Left kidney (tissue), 8 donors: Measurements from ENCODE around the gene HUNK. TPM values are rescaled to one million over a fixed set of nuclear protein-coding genes. Genes with fewer than 3 reads are reported as not detected.
"Not testable (repeated sequence)": the region's sequence is repeated elsewhere in the genome, so short reads cannot be mapped to it uniquely, and the experiment has no call there.

ENCODE experiments used
- DNase-seq: peaks from one replicate; pipeline ENCODE4 v3.0.0-alpha.2; 2013
- long read RNA-seq, 8 donors: transcript quantifications; one replicate each; lab custom pipeline, GENCODE V29; 2026
- polyA plus RNA-seq: library from polyadenylated mRNA; unstranded; fragments of 120-200 nt; gene quantifications from one replicate; pipeline ENCODE4 v1.2.1, GENCODE V29; 2013; ENCODE audit not compliant: insufficient read length

Gene HUNK
- polyA plus RNA-seq = 18.1 TPM
- long read RNA-seq, donor 1, full-length matches to known transcripts = 5 of 5 reads
- long read RNA-seq, donor 1, partial matches to known transcripts = 0 of 5 reads
- long read RNA-seq, donor 1, other reads (novel, unspliced or antisense) = 0 of 5 reads
- long read RNA-seq, donor 2, full-length matches to known transcripts = 3 of 3 reads
- long read RNA-seq, donor 2, partial matches to known transcripts = 0 of 3 reads
- long read RNA-seq, donor 2, other reads (novel, unspliced or antisense) = 0 of 3 reads
- long read RNA-seq, donor 3, full-length matches to known transcripts = 4 of 4 reads
- long read RNA-seq, donor 3, partial matches to known transcripts = 0 of 4 reads
- long read RNA-seq, donor 3, other reads (novel, unspliced or antisense) = 0 of 4 reads
- long read RNA-seq, donor 4 = 0 reads
- long read RNA-seq, donor 5, full-length matches to known transcripts = 6 of 6 reads
- long read RNA-seq, donor 5, partial matches to known transcripts = 0 of 6 reads
- long read RNA-seq, donor 5, other reads (novel, unspliced or antisense) = 0 of 6 reads
- long read RNA-seq, donor 6, full-length matches to known transcripts = 2 of 7 reads
- long read RNA-seq, donor 6, partial matches to known transcripts = 5 of 7 reads
- long read RNA-seq, donor 6, other reads (novel, unspliced or antisense) = 0 of 7 reads
- long read RNA-seq, donor 7, full-length matches to known transcripts = 8 of 8 reads
- long read RNA-seq, donor 7, partial matches to known transcripts = 0 of 8 reads
- long read RNA-seq, donor 7, other reads (novel, unspliced or antisense) = 0 of 8 reads
- long read RNA-seq, donor 8 = 0 reads

GRCh38 chr21:31872452-31873274 lies at the start of gene HUNK:
Gene HUNK (plus strand): TSS chr21:31873020. CDS start chr21:31873675, 655 bp downstream.
- DNase-seq = peak; percentile 83

- DNase-seq = no peak
These were observed 42.9 kb upstream of the HUNK start for GRCh38 chr21:31829736-31830472.

GRCh38 chr21:31830701-31831100 lies 42.1 kb upstream of the HUNK start:
- DNase-seq = no peak

GRCh38 chr21:31837041-31837440 lies 35.8 kb upstream of the HUNK start:
- DNase-seq = no peak

GRCh38 chr21:31837618-31838390 lies 35.0 kb upstream of the HUNK start:
- DNase-seq = no peak

GRCh38 chr21:31838586-31839355 lies 34.0 kb upstream of the HUNK start:
- no peak for DNase-seq

- no peak for DNase-seq
These were observed 28.6 kb upstream of the HUNK start for GRCh38 chr21:31844206-31844605.

GRCh38 chr21:31845151-31845729 lies 27.6 kb upstream of the HUNK start:
- DNase-seq = no peak

- DNase-seq = no peak
These were observed 26.1 kb upstream of the HUNK start for GRCh38 chr21:31846690-31847089.

GRCh38 chr21:31847761-31848160 lies 25.1 kb upstream of the HUNK start:
- no peak for DNase-seq

GRCh38 chr21:31848326-31848985 lies 24.4 kb upstream of the HUNK start:
- no peak for DNase-seq

GRCh38 chr21:31850886-31851285 lies 21.9 kb upstream of the HUNK start:
- DNase-seq = no peak

GRCh38 chr21:31855180-31855579 lies 17.6 kb upstream of the HUNK start:
- no peak for DNase-seq

GRCh38 chr21:31857096-31857495 lies 15.7 kb upstream of the HUNK start:
- no peak for DNase-seq

- DNase-seq = not testable (repeated sequence)
These were observed 15.2 kb upstream of the HUNK start for GRCh38 chr21:31857631-31858030.

- DNase-seq = no peak
These were observed 12.0 kb upstream of the HUNK start for GRCh38 chr21:31860851-31861250.

GRCh38 chr21:31862078-31862477 lies 10.7 kb upstream of the HUNK start:
- no peak for DNase-seq

- no peak for DNase-seq
These were observed 7.3 kb upstream of the HUNK start for GRCh38 chr21:31865429-31865970.

GRCh38 chr21:31866077-31866511 lies 6.7 kb upstream of the HUNK start:
- peak; percentile 87 for DNase-seq
